Breast epithelium (tissue), 4 donors: ENCODE data around the gene NRP1. TPM values are rescaled to one million over a fixed set of nuclear protein-coding genes. Genes with fewer than 3 reads are reported as not detected.

Experiments
- DNase-seq, 2 donors: peaks; one replicate each; pipeline ENCODE4 v3.0.0-alpha.2; 2019; ENCODE audit warnings: low spot score in 2 of 2
- H3K27ac ChIP-seq, 2 donors: fragments of 200-600 bp; sonication (generic) in 1 of 2; one replicate each; pipeline ENCODE4 v1.5.1; 2016 to 2019; ENCODE audit warnings: mild to moderate bottlenecking in 1 of 2
- H3K27me3 ChIP-seq, 2 donors: fragments of 200-600 bp; sonication (generic) in 1 of 2; one replicate each; pipeline versions ENCODE4 v1.5.1 to v1.6.0; 2017 to 2019; ENCODE audit warnings: control low read depth in 1 of 2, mild to moderate bottlenecking in 1 of 2
- H3K36me3 ChIP-seq: fragments of 200-600 bp; one replicate; pipeline ENCODE4 v1.5.1; 2019
- H3K4me1 ChIP-seq, 2 donors: fragments of 200-600 bp; sonication (generic); one replicate each; pipeline ENCODE4 v1.5.1; 2016 to 2019; ENCODE audit warnings: control low read depth in 1 of 2
- H3K4me3 ChIP-seq, 3 donors: fragments of 200-600 bp; sonication (generic); 1 replicate in 2 of 3; 2 replicates in 1 of 3; pipeline ENCODE4 v1.5.1; 2016 to 2019; ENCODE audit warnings: mild to moderate bottlenecking in 3 of 3, moderate library complexity in 2 of 3
- H3K9me3 ChIP-seq, 2 donors: fragments of 200-600 bp; sonication (generic) in 1 of 2; one replicate each; pipeline ENCODE4 v1.5.1; 2016 to 2019; ENCODE audit warnings: control low read depth in 1 of 2
- CTCF ChIP-seq, 3 donors: fragments of 450-650 bp; IDR thresholded peaks; one replicate each; pipeline ENCODE4 v1.5.1; 2016 to 2017; ENCODE audit warnings: antibody characterized with exemption in 3 of 3, mild to moderate bottlenecking in 3 of 3, moderate library complexity in 3 of 3
- POLR2A ChIP-seq: fragments of 450-650 bp; IDR thresholded peaks from one replicate; pipeline ENCODE4 v1.6.1; 2016; ENCODE audit warnings: antibody characterized with exemption, mild to moderate bottlenecking, moderate library complexity
- POLR2AphosphoS5 ChIP-seq, 3 donors: sonication (generic); formaldehyde crosslinking; IDR thresholded peaks; one replicate each; pipeline ENCODE4 v1.6.1; 2017; ENCODE audit warnings: antibody characterized with exemption in 3 of 3
- intact Hi-C: fragments of 100-400 bp; cut with DNase I; formaldehyde crosslinking; loops from one replicate; pipeline ENCODE4 v1.15.1; 2023; ENCODE audit warnings: low total_unique reads
- total RNA-seq, 3 donors: library from RNA; depleted of rRNA; stranded (reverse); fragments of >200 nt; gene quantifications; one replicate each; pipeline ENCODE4 v1.1.0, GENCODE V29; 2016

The NRP1 gene
- total RNA-seq, 3 donors from 2014 or later, result 50.8 to 76.0 (median 74.7) TPM

GRCh38 chr10:33215154-33215553, 119.3 kb downstream of the NRP1 start:
- TF ChIP-seq CTCF (IDR thresholded peaks at IDR 0.05), result no peak
- no peak for TF ChIP-seq POLR2A
- no peak for TF ChIP-seq POLR2AphosphoS5 (IDR thresholded peaks at IDR 0.05)
- intact Hi-C loops, result no loop called here
- H3K4me1 ChIP-seq, result no peaks in the 10 kb centered on the region
- H3K36me3 ChIP-seq, result no peaks in the 10 kb centered on the region
- no peak overlapping the region for H3K27ac ChIP-seq
- no peak overlapping the region for H3K4me3 ChIP-seq
- DNase-seq, result no peak
- H3K27me3 ChIP-seq, result no peaks in the 10 kb centered on the region
- H3K9me3 ChIP-seq, result no peaks in the 10 kb centered on the region

DNA sequence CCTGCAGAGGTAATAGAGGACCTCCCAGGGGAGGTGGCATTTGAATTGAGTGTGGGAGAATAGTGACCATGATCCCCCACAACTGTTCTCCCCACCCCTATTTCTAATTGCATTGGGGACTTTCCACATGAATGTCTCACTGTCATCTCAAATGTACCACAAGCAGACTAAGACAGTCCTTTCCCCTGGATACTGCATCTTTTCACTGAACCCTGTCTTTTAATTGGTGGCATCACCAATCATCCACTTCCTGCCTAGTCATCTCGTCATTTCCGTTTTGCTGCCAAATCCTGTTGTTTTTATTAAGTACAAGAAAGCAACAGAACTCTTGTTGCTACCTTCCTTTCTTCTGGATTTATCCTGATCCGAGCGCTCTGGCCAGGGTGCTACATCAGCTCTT, 120.3 kb downstream of the NRP1 start:
- H3K27ac ChIP-seq, result no peak overlapping the region

DNA sequence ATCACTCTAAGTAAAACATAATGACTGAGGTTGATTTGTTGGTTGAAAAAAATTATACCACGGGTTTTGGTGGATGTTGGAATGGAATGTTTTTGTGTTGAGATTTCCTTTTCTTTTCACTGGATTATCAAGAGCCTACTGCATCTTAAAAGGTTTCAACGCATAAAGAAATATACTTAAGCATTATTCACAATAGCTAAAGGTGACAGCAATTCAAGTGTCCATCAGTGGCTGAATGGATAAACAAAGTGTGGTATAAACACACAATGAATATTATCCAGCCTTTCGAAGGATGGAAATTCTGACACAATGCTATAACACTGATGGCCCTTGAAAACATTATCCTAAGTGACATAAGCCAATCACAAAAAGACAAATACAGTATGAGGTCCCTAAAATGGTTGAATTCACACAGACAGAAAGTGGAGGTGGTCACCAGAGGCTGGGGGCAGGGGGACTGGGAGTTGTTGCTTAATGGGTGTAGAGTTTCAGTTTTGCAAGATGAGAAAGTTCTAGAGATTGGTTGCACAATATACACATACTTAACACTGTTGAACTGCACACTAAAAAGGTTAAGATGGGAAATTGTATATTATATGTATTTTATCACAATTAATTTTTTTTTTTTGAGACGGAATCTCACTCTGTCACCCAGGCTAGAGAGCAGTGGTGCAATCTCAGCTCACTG, 122.3 kb downstream of the NRP1 start:
- Histone ChIP-seq H3K36me3 (no peaks in the 10 kb centered on the region), H3K4me3 (no peak overlapping the region), H3K27me3 (no peaks in the 10 kb centered on the region), H3K4me1 (no peaks in the 10 kb centered on the region), H3K9me3 (no peaks in the 10 kb centered on the region), H3K27ac (peak overlapping the region in 1 of 2 donors; percentile 36)
- TF ChIP-seq POLR2A (no peak), POLR2AphosphoS5 (IDR thresholded peaks at IDR 0.05) (no peak), CTCF (IDR thresholded peaks at IDR 0.05) (no peak)
- DNase-seq, result no peak
- intact Hi-C loops, result no loop called here

More for the DNA sequence above, 120.3 kb downstream of the NRP1 start:
- TF ChIP-seq POLR2AphosphoS5 (IDR thresholded peaks at IDR 0.05), result no peak
- no peak for TF ChIP-seq CTCF (IDR thresholded peaks at IDR 0.05)
- no peak for TF ChIP-seq POLR2A
- DNase-seq, result no peak
- H3K4me3 ChIP-seq, result no peak overlapping the region
- no peaks in the 10 kb centered on the region for H3K9me3 ChIP-seq
- no peaks in the 10 kb centered on the region for H3K36me3 ChIP-seq
- H3K27me3 ChIP-seq, result no peaks in the 10 kb centered on the region
- intact Hi-C loops, result no loop called here
- H3K4me1 ChIP-seq, result no peaks in the 10 kb centered on the region

GRCh38 chr10:33211106-33211878, 123.2 kb downstream of the NRP1 start:
- no peak for DNase-seq
- H3K4me1 ChIP-seq, result no peaks in the 10 kb centered on the region

More at GRCh38 chr10:33211106-33211878, 123.2 kb downstream of the NRP1 start:
- no peaks in the 10 kb centered on the region for H3K9me3 ChIP-seq
- intact Hi-C loops, result no loop called here
- H3K4me3 ChIP-seq, result no peak overlapping the region
- H3K27ac ChIP-seq, result peak overlapping the region in 1 of 2 donors; percentile 36
- H3K27me3 ChIP-seq, result no peaks in the 10 kb centered on the region
- TF ChIP-seq POLR2A, result no peak
- no peak for TF ChIP-seq POLR2AphosphoS5 (IDR thresholded peaks at IDR 0.05)
- no peak for TF ChIP-seq CTCF (IDR thresholded peaks at IDR 0.05)
- no peaks in the 10 kb centered on the region for H3K36me3 ChIP-seq
